Endothelial cell of coronary artery (primary cell): ENCODE measurements around the gene HOXD1. TPM values are rescaled to one million over a fixed set of nuclear protein-coding genes. Genes with fewer than 3 reads are reported as not detected.

Experiments used
- total RNA-seq: library from RNA; depleted of rRNA; stranded (reverse); fragments of >200 nt; gene quantifications from 2 replicates; pipeline ENCODE4 v1.2.3, GENCODE V29; 2014

Gene HOXD1
- 1.8 and 2.3 TPM in 2 replicates for total RNA-seq

DNA sequence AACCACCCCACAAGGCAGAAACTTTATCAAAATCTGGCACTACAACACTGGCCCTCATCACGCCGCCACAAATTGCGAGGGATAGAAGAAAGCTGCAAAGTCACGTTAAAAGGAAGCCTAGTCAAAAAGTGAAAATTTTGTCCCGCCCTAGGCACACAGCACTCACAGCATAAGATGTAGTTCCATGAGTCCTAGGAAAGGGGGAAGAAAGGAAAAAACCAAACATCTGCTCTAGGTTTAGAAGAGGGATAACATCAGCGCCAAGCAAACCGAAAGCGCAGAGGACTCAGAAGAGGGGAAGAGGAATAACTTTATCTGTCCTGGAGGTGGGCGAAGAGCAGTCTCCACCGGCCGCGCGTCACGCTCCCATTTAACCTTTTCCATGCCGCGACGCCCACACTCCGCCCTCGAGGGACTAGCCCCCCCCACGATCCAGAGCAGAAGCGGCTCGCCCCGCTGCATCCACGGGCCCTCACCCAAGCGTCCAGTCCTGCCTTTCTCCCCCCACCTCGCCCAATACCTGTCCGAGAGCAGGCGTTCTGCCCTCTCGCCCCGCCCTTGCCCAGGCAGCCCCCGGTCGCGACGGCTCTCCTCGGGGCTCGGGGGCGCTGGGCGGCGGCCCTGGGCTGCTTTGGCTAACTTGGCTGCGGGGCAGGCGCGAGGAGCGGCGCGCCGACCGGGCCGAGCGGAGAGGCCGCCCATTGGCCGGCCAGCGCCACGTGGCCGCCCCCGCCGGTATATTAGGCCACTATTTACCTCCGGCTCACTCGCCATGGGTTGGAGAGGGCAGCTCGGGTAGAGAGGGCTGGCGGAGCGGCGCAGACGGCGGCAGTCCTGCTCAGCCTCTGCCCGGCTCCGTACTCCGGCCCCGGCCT, at the start of gene HOXD1:
TSS of gene HOXD1 (plus strand) at position 770 of the 875 bp plus-strand sequence. CDS start 134 bp downstream, outside the sequence.

DNA sequence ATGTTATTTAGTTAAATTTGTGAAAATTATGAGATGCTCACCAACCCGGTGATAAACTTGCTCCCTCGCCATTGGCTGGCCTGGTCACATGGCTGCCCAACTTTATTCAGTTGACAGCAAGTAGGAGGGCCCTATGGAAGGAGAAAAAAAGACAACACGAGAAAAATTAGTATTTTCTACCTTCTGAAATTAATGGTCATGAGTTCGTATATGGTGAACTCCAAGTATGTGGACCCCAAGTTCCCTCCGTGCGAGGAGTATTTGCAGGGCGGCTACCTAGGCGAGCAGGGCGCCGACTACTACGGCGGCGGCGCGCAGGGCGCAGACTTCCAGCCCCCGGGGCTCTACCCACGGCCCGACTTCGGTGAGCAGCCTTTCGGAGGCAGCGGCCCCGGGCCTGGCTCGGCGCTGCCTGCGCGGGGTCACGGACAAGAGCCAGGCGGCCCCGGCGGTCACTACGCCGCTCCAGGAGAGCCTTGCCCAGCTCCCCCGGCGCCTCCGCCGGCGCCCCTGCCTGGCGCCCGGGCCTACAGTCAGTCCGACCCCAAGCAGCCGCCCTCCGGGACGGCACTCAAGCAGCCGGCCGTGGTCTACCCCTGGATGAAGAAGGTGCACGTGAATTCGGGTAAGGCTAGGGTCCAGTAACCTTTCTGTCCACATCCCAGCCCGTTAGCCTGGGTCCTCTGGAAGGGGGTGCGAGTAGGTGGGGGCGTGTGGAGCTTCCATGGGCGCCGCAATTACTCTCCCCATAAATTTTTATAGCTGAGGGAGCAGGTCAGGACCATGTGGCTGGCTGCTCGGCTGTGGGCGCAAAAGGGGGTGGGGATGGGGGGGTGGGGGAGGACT, 36.8 kb upstream of the HOXD1 start, which contains the start of gene HOXD4:
TSS of gene HOXD4 (plus strand) at position 109 of the 846 bp plus-strand sequence. CDS start at position 193, 84 bp downstream.

DNA sequence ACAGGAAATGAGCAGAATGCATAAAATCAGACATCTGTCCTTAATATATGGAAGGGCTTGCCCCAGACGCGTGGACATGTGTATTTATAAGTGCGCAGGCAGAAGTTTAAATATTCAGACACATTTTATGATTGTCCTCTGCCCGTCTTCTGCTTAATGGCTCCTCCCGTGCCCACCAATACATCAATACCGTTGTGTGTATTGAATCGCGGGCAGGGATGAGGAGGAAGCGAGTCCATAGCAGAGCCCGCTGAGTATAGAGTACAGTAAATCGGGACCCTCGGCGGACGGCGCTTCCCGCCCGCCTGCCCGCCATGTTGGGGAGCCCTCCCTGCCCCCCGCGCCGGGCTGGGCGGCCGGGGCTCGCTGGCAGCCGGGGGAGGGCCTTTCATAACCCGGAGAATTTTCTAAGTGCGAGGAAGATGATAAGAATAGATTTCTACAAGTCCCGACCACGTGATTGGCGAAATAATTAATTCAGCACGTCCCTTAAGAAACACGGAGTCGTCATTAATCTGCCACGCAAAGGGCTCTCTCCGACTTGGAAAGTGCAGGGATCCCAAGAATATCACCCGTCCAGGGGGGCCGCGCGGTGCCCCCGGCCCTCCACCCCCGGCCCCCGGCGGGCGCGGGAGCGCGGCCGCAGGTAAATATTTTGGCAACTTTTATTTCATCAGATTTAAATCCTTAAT, 31.5 kb upstream of the HOXD1 start, which contains the start of gene HOXD3:
TSS of gene HOXD3 (plus strand) at position 501 of the 692 bp plus-strand sequence. CDS start 11,808 bp downstream, outside the sequence.

Other genes with a start within 250 kb of the HOXD1 start
- gene LNPK, start 186.4 kb upstream of the HOXD1 start, total RNA-seq, result 5.9 and 13.6 TPM in 2 replicates
- gene EVX2, start 104.7 kb upstream of the HOXD1 start, total RNA-seq, result not detected in 2 replicates
- not detected in 2 replicates for gene HOXD13, start 95.9 kb upstream of the HOXD1 start, total RNA-seq
- gene HOXD12, start 88.9 kb upstream of the HOXD1 start, total RNA-seq, result not detected in 2 replicates
- gene HOXD11, start 81.4 kb upstream of the HOXD1 start, total RNA-seq, result not detected in 2 replicates
- not detected in 2 replicates for gene HOXD10, start 71.9 kb upstream of the HOXD1 start, total RNA-seq
- gene HOXD9, start 65.9 kb upstream of the HOXD1 start, total RNA-seq, result 0.09 and 0.75 TPM in 2 replicates
- gene HOXD8, start 59.0 kb upstream of the HOXD1 start, total RNA-seq, result 0.99 and 4.1 TPM in 2 replicates
- 0.36 and 2.8 TPM in 2 replicates for gene HOXD4, start 37.1 kb upstream of the HOXD1 start, total RNA-seq
- 0.54 and 2.4 TPM in 2 replicates for gene HOXD3, start 31.4 kb upstream of the HOXD1 start, total RNA-seq
- gene MTX2, start 80.8 kb downstream of the HOXD1 start, total RNA-seq, result 27.2 and 27.3 TPM in 2 replicates